LoVo (cell line): Measurements from ENCODE around the gene ARFRP1.
"Not testable (repeated sequence)": the region's sequence is repeated elsewhere in the genome, so short reads cannot be mapped to it uniquely, and the experiment has no call there.

ENCODE experiments used
- DNase-seq: peaks from one replicate; pipeline ENCODE4 v3.0.0-alpha.2; 2016; ENCODE audit warnings: low spot score

ARFRP1 gene

GRCh38 chr20:63655249-63655648 lies 52.5 kb downstream of the ARFRP1 start:
- no peak for DNase-seq

DNA sequence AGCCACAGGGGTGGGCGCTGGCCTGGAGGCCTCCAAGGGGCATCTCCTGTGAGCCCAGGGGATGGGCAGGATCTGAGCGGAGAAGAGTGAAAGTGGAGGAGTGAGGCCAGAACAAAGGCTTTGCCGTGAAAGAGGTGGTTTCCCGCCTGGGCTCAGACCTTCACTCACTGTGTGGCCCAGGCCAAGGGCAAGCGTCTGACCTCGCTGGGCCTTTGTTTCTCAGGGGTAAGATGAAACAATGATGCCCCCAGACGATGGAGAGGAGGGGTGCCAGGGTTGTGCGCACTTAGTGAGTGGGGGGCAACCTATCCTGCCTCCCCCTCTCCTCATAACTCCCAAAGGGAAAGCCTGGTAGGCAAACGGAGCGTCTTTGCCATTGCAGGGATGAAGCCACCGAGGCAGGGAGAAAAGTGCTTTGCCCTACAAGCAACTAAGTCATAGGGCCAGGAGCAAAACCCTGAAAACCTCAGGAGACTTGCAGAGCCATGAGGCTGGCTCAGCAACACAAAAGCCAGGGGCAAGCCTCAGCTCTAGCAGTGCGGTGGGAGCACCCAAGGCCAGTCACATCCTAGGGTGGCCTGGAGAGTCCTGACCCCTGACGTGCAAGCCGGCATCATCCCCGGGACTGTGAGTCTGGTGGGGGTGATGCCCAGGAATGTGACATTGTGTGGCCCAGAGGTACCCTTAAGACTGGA lies 53.7 kb downstream of the ARFRP1 start:
- DNase-seq = no peak

DNA sequence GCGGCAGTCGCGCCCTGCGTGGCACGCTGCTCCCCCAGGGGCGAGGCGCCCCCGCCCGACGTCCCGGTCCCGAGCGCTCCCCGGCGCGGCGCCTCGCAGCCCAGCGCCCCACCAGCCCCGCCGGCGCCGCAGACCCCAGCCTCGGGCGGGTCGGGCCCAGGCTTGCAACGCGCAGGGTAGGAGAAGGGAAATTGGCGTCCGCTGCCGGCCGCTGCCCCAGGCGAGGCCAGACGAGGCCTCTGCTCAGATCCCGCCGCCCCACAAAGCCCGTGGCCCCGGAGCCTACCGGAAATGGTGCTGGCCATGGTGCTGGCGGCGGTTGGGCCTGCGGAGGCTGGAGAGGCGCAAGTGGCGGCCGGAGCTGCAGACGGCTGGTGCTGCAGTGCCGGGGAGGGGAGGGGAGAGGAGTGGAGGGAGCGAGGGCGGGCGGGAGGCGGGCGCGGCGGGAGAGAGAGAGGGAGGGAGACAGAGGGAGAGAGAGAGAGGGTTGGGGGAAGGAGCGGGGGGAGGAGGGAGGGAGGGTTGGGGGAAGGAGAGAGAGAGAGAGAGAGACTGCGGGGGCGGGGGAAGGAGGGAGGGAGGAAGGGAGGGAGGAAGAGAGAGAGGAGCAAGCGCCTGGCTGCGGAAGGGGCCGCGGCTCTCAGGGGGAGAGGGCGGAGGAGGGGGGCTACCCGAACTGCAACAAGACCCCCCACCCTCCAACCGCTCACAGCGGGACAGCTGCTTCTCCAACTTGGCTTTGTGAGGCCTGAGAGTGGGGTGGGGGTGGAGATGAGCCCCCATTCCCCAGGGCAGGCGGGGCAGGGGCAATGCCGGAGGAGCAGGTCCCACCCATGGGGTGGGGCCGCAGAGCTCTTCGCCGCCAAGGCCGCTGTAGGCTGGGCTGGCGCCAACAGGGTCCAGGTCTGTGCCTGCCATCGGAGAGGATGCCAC lies 54.5 kb downstream of the ARFRP1 start, which contains the start of gene STMN3:
Gene STMN3, minus strand, starts transcription at position 384 of the 933 bp plus-strand sequence. Its CDS starts 79 bp downstream, at position 305.
- peak; percentile 76 for DNase-seq

- no peak for DNase-seq
Measured at GRCh38 chr20:63652192-63652980, 55.4 kb downstream of the ARFRP1 start.

DNA sequence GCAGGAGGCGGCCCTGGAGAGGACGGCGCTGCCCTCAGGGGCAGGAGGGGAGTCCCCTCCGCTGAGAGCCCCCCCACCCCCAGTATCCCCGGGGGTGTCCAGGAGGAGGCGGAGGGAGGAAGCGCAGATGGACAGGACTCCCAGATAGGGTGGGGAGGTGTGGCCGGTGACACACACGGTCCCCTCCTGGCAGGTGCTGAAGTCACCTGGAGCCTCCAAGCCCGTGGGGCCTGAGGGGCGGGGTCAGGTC lies 55.9 kb downstream of the ARFRP1 start:
- no peak for DNase-seq

DNA sequence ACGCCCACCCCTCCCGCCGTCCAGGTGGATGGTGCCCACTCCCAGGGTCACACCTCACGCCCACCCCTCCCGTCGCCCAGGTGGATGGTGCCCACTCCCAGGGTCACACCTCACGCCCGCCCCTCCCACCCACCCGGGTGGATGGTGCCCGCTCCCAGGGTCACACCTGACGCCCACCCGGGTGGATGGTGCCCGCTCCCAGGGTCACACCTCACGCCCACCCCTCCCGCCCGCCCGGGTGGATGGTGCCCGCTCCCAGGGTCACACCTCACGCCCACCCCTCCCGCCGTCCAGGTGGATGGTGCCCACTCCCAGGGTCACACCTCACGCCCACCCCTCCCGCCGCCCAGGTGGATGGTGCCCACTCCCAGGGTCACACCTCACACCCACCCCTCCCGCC lies 57.3 kb downstream of the ARFRP1 start:
- DNase-seq = not testable (repeated sequence)

DNA sequence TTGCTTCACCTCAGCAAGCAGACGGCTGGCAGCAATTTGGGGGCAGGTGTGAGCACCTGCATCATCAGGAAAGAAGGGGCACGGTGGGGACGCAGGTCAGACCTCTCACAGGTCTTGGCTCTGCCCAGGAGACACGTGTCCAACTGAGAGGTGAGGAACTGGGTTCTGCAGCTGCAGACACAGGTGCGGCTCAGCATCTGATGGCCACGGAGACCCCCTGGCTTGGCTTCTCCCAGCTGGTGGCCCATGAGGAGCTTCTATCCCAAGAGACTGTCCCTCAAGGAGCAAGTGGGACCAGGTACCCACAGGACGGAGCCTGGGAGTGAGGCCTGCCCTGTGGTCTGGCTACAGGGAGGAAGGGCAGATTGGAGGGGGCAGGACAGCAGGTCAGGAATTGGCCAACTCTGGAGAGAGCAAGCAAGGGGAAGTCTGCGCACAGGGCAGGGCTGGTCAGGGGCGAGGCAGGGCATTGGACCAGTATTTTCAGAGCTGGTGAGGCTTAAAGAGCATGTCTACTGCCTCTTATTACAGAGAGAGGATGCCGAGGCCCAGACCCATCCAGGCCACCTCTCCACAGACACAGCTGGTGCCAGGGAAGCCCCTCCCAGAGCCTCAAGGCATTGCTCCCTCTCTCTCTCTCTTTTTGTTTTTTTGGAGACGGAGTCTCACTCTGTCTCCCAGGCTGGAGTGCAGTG lies 58.7 kb downstream of the ARFRP1 start:
- no peak for DNase-seq
